Measurements from ENCODE around the gene RBPMS2. TPM values are rescaled to one million over a fixed set of nuclear protein-coding genes. Genes with fewer than 3 reads are reported as not detected.

The RBPMS2 gene
- total and polyA plus RNA-seq, 2 donors (not counting 1 experiment from before 2014, with no cell fraction given), result 0.47 to 0.63 TPM

GRCh38 chr15:64760056-64760455, 15.3 kb downstream of the RBPMS2 start:
- WGBS (ENCODE audit: insufficient coverage), result 98% methylated on average over 5 of the region's 8 CpGs
- Histone ChIP-seq H3K9me3 (ENCODE audit: control extremely low read depth in 1 of 3, control insufficient read depth in 2 of 3, insufficient read depth in 1 of 3, low read length in 2 of 3) (no peaks in the 10 kb centered on the region), H3K4me1 (ENCODE audit: control insufficient read depth in 2 of 2, insufficient read depth in 2 of 2, low read length in 2 of 2) (peaks cover 11 to 24% of the 10 kb centered on the region in 2 donors), H3K79me2 (ENCODE audit: control insufficient read depth, insufficient read depth, low read length) (no peaks in the 10 kb centered on the region), H3K4me2 (replicated peaks; ENCODE audit: low read depth, low read length, poor library complexity, severe bottlenecking) (no peak overlapping the region), H4K20me1 (ENCODE audit: control insufficient read depth, insufficient read depth, low read length, poor library complexity, severe bottlenecking) (no peaks in the 10 kb centered on the region), H2AFZ (ENCODE audit: insufficient read depth, low read depth, low read length, poor library complexity, severe bottlenecking) (no peak overlapping the region), H3K36me3 (replicated peaks in 1 of 2; ENCODE audit: control extremely low read depth in 1 of 2, control insufficient read depth in 1 of 2, extremely low read depth in 1 of 2, insufficient read depth in 2 of 2, low read length in 1 of 2) (no peaks in the 10 kb centered on the region), H3K9ac (ENCODE audit: low read length) (no peak overlapping the region), H3K27me3 (replicated peaks in 1 of 4; ENCODE audit: control extremely low read depth in 1 of 4, control insufficient read depth in 3 of 4, insufficient read depth in 4 of 4, low read length in 3 of 4) (no peaks in the 10 kb centered on the region), H3K27ac (ENCODE audit: low read length in 2 of 2) (no peak overlapping the region), H3K4me3 (ENCODE audit: control extremely low read depth in 1 of 5, extremely low read depth in 1 of 5, insufficient read depth in 1 of 5, low read depth in 2 of 5, low read length in 4 of 5) (no peak overlapping the region)
- no peak overlapping the region for H3K27ac Mint-ChIP-seq
- no peak overlapping the region for H3K4me3 Mint-ChIP-seq
- intact Hi-C loops (cut with micrococcal nuclease), result no loop called here
- no peak for ATAC-seq (ENCODE audit: low read depth)
- ChIA-PET CTCF (no interaction called here), POLR2A (no interaction called here)
- no peaks in the 10 kb centered on the region for H3K27me3 Mint-ChIP-seq
- H3K9me3 Mint-ChIP-seq (ENCODE audit: insufficient read depth), result no peaks in the 10 kb centered on the region
- DNase-seq, result no peak
- peaks cover 33% of the 10 kb centered on the region for H3K4me1 Mint-ChIP-seq
- TF ChIP-seq EZH2 (IDR thresholded peaks at IDR 0.05; ENCODE audit: borderline replicate concordance, insufficient read depth, low read depth, low read length, poor library complexity, severe bottlenecking) (no peak), CTCF (IDR thresholded peaks at IDR 0.05) (no peak)

GRCh38 chr15:64755427-64755940, 19.9 kb downstream of the RBPMS2 start:
- DNase-seq (peak; percentile 34), ATAC-seq (ENCODE audit: low read depth) (peak; percentile 5)
- Histone ChIP-seq H3K27ac (ENCODE audit: low read length in 2 of 2) (peak overlapping the region; percentile 17 to 65), H4K20me1 (ENCODE audit: control insufficient read depth, insufficient read depth, low read length, poor library complexity, severe bottlenecking) (no peaks in the 10 kb centered on the region), H3K4me1 (ENCODE audit: control insufficient read depth in 2 of 2, insufficient read depth in 2 of 2, low read length in 2 of 2) (peaks cover 34 to 43% of the 10 kb centered on the region in 2 donors), H3K4me3 (ENCODE audit: control extremely low read depth in 1 of 5, extremely low read depth in 1 of 5, insufficient read depth in 1 of 5, low read depth in 2 of 5, low read length in 4 of 5) (peak overlapping the region in 3 of 5 experiments; percentile 0 to 51 (median 35)), H3K27me3 (replicated peaks in 1 of 4; ENCODE audit: control extremely low read depth in 1 of 4, control insufficient read depth in 3 of 4, insufficient read depth in 4 of 4, low read length in 3 of 4) (no peaks in the 10 kb centered on the region), H3K79me2 (ENCODE audit: control insufficient read depth, insufficient read depth, low read length) (no peaks in the 10 kb centered on the region), H2AFZ (ENCODE audit: insufficient read depth, low read depth, low read length, poor library complexity, severe bottlenecking) (peak overlapping the region; percentile 75), H3K4me2 (replicated peaks; ENCODE audit: low read depth, low read length, poor library complexity, severe bottlenecking) (peak overlapping the region; percentile 89), H3K9ac (ENCODE audit: low read length) (peak overlapping the region; percentile 46), H3K9me3 (ENCODE audit: control extremely low read depth in 1 of 3, control insufficient read depth in 2 of 3, insufficient read depth in 1 of 3, low read length in 2 of 3) (no peaks in the 10 kb centered on the region), H3K36me3 (replicated peaks in 1 of 2; ENCODE audit: control extremely low read depth in 1 of 2, control insufficient read depth in 1 of 2, extremely low read depth in 1 of 2, insufficient read depth in 2 of 2, low read length in 1 of 2) (no peaks in the 10 kb centered on the region)
- WGBS (ENCODE audit: insufficient coverage), result 67% methylated on average over 6 of the region's 10 CpGs
- CTCF ChIA-PET, result interaction anchor here (0.5 to 2.2 kb wide), 3 partner anchors 54 to 138 kb away, joined by 3 to 11 read pairs (median 4); no protein-coding TSS in a partner anchor
- intact Hi-C loops (cut with micrococcal nuclease), result loop anchor here (2.0 kb wide), 1 partner anchor 137 kb away; no protein-coding TSS in a partner anchor
- Mint-ChIP-seq H3K4me1 (peaks cover 49% of the 10 kb centered on the region), H3K27me3 (no peaks in the 10 kb centered on the region), H3K4me3 (peak overlapping the region; percentile 87), H3K27ac (peak overlapping the region; percentile 79), H3K9me3 (ENCODE audit: insufficient read depth) (no peaks in the 10 kb centered on the region)
- POLR2A ChIA-PET, result no interaction called here
- no peak for TF ChIP-seq CTCF (IDR thresholded peaks at IDR 0.05)
- no peak for TF ChIP-seq EZH2 (IDR thresholded peaks at IDR 0.05; ENCODE audit: borderline replicate concordance, insufficient read depth, low read depth, low read length, poor library complexity, severe bottlenecking)

All from B cell (primary cell).